ENCODE results near the gene AMIGO3.
A peak's percentile ranks its signal among the peaks of the same experiment; 100 is the strongest.
"Not testable (repeated sequence)": the region's sequence is repeated elsewhere in the genome, so short reads cannot be mapped to it uniquely, and the experiment has no call there.

AMIGO3 gene

GRCh38 chr3:49685846-49686245 is 33.6 kb downstream of the AMIGO3 start:
- DNase-seq (ENCODE audit: low read depth in 1 of 2, low spot score in 1 of 2) = not testable (repeated sequence)

GRCh38 chr3:49685103-49685502 is 34.4 kb downstream of the AMIGO3 start:
- in situ Hi-C loops (cut with HindIII; ENCODE audit: low pct_unique_long_range_greater_than_20kb, low sequenced_read_pairs) = not testable (repeated sequence)

More at GRCh38 chr3:49685846-49686245, 33.6 kb downstream of the AMIGO3 start:
- in situ Hi-C loops (cut with HindIII; ENCODE audit: low pct_unique_long_range_greater_than_20kb, low sequenced_read_pairs) = not testable (repeated sequence)

GRCh38 chr3:49684453-49684852 is 35.0 kb downstream of the AMIGO3 start:
- DNase-seq (ENCODE audit: low read depth in 1 of 2, low spot score in 1 of 2); in situ Hi-C loops (cut with HindIII; ENCODE audit: low pct_unique_long_range_greater_than_20kb, low sequenced_read_pairs): not testable (repeated sequence)

More at GRCh38 chr3:49685103-49685502, 34.4 kb downstream of the AMIGO3 start:
- not testable (repeated sequence) for DNase-seq (ENCODE audit: low read depth in 1 of 2, low spot score in 1 of 2)

GRCh38 chr3:49683162-49683561 is 36.3 kb downstream of the AMIGO3 start:
- DNase-seq (ENCODE audit: low read depth in 1 of 2, low spot score in 1 of 2) = no peak
- TF ChIP-seq JUND (IDR thresholded peaks at IDR 0.05; ENCODE audit: low read depth) = no peak
- in situ Hi-C loops (cut with HindIII; ENCODE audit: low pct_unique_long_range_greater_than_20kb, low sequenced_read_pairs) = no loop called here

GRCh38 chr3:49681543-49681942 is 37.9 kb downstream of the AMIGO3 start:
- no peak for DNase-seq (ENCODE audit: low read depth in 1 of 2, low spot score in 1 of 2)
- no peak for TF ChIP-seq JUND (IDR thresholded peaks at IDR 0.05; ENCODE audit: low read depth)
- in situ Hi-C loops (cut with HindIII; ENCODE audit: low pct_unique_long_range_greater_than_20kb, low sequenced_read_pairs) = no loop called here

- DNase-seq (ENCODE audit: low read depth in 1 of 2, low spot score in 1 of 2) = no peak
- TF ChIP-seq JUND (IDR thresholded peaks at IDR 0.05; ENCODE audit: low read depth) = no peak
- in situ Hi-C loops (cut with HindIII; ENCODE audit: low pct_unique_long_range_greater_than_20kb, low sequenced_read_pairs) = no loop called here
Observed at GRCh38 chr3:49681232-49681522, 38.3 kb downstream of the AMIGO3 start.

- no peak for DNase-seq (ENCODE audit: low read depth in 1 of 2, low spot score in 1 of 2)
- in situ Hi-C loops (cut with HindIII; ENCODE audit: low pct_unique_long_range_greater_than_20kb, low sequenced_read_pairs) = no loop called here
Observed at GRCh38 chr3:49680493-49681231, 38.8 kb downstream of the AMIGO3 start.

GRCh38 chr3:49675912-49676311 is 43.6 kb downstream of the AMIGO3 start:
- no peak for TF ChIP-seq JUND (IDR thresholded peaks at IDR 0.05; ENCODE audit: low read depth)
- in situ Hi-C loops (cut with HindIII; ENCODE audit: low pct_unique_long_range_greater_than_20kb, low sequenced_read_pairs) = no loop called here
- no peak for DNase-seq (ENCODE audit: low read depth in 1 of 2, low spot score in 1 of 2)

More at GRCh38 chr3:49680493-49681231, 38.8 kb downstream of the AMIGO3 start:
- no peak for TF ChIP-seq JUND (IDR thresholded peaks at IDR 0.05; ENCODE audit: low read depth)

- in situ Hi-C loops (cut with HindIII; ENCODE audit: low pct_unique_long_range_greater_than_20kb, low sequenced_read_pairs) = no loop called here
- DNase-seq (ENCODE audit: low read depth in 1 of 2, low spot score in 1 of 2) = no peak
- TF ChIP-seq JUND (IDR thresholded peaks at IDR 0.05; ENCODE audit: low read depth) = no peak
Observed at GRCh38 chr3:49674497-49674983, 44.9 kb downstream of the AMIGO3 start.

- TF ChIP-seq JUND (IDR thresholded peaks at IDR 0.05; ENCODE audit: low read depth) = no peak
- in situ Hi-C loops (cut with HindIII; ENCODE audit: low pct_unique_long_range_greater_than_20kb, low sequenced_read_pairs) = no loop called here
- peak; percentile 89 to 99 for DNase-seq (ENCODE audit: low read depth in 1 of 2, low spot score in 1 of 2)
Observed at GRCh38 chr3:49673715-49674496, 45.6 kb downstream of the AMIGO3 start, which contains the start of gene APEH. Gene APEH (plus strand): TSS chr3:49674351. CDS start chr3:49674402, 51 bp downstream.

- in situ Hi-C loops (cut with HindIII; ENCODE audit: low pct_unique_long_range_greater_than_20kb, low sequenced_read_pairs) = no loop called here
Observed at GRCh38 chr3:49673121-49673714, 46.3 kb downstream of the AMIGO3 start.

GRCh38 chr3:49671291-49672288 is 47.9 kb downstream of the AMIGO3 start:
- no peak for TF ChIP-seq JUND (IDR thresholded peaks at IDR 0.05; ENCODE audit: low read depth)
- in situ Hi-C loops (cut with HindIII; ENCODE audit: low pct_unique_long_range_greater_than_20kb, low sequenced_read_pairs) = no loop called here
- peak; percentile 75 to 83 for DNase-seq (ENCODE audit: low read depth in 1 of 2, low spot score in 1 of 2)

More at GRCh38 chr3:49673121-49673714, 46.3 kb downstream of the AMIGO3 start:
- TF ChIP-seq JUND (IDR thresholded peaks at IDR 0.05; ENCODE audit: low read depth) = no peak
- peak; percentile 20 to 68 for DNase-seq (ENCODE audit: low read depth in 1 of 2, low spot score in 1 of 2)

Data from T47D (cell line).